H1 (cell line): ENCODE data around the gene PLCB4. TPM values are rescaled to one million over a fixed set of nuclear protein-coding genes. Genes with fewer than 3 reads are reported as not detected.

Experiments
- CTCF ChIA-PET: fragments of 300-600 bp; sonication (Branson Sonifier 250); formaldehyde crosslinking; loops from one replicate; lab custom pipeline; 2021; ENCODE audit not compliant: partially characterized antibody; lab: Charles Lee
- POLR2A ChIA-PET: fragments of 300-600 bp; sonication (Branson Sonifier 250); formaldehyde crosslinking; loops from one replicate; lab custom pipeline; 2021; ENCODE audit warnings: inconsistent platforms; ENCODE audit not compliant: partially characterized antibody; lab: Charles Lee
- DNase-seq, 2 experiments: peaks; one replicate each; pipeline versions ENCODE4 v3.0.0 to v3.0.0-alpha.2; 2010 to 2022; ENCODE audit warnings: low spot score in 2 of 2, low read depth in 1 of 2, mixed read lengths in 1 of 2
- FAIRE-seq: peaks from 2 replicates; lab custom pipeline; 2011; peaks lifted over from hg19 to GRCh38; lab: Jason Lieb, UNC
- H2AFZ ChIP-seq: 2 replicates; pipeline ENCODE4 v1.8.1; 2012; ENCODE audit warnings: low read length, inconsistent platforms
- H2AK5ac ChIP-seq: 2 replicates; pipeline ENCODE4 v1.6.1; 2013; ENCODE audit warnings: low read depth, low read length
- H2BK120ac ChIP-seq: replicated peaks from 2 replicates; pipeline ENCODE3; 2013; ENCODE audit warnings: low read depth, low read length, inconsistent platforms
- H2BK12ac ChIP-seq: 2 replicates; pipeline ENCODE4 v1.6.1; 2013; ENCODE audit warnings: low read depth, low read length
- H2BK15ac ChIP-seq: 2 replicates; pipeline ENCODE4 v1.6.1; 2013; ENCODE audit warnings: low read length
- H2BK20ac ChIP-seq: 2 replicates; pipeline ENCODE4 v1.6.1; 2013; ENCODE audit warnings: low read length
- H2BK5ac ChIP-seq: 2 replicates; pipeline ENCODE4 v1.6.1; 2013; ENCODE audit warnings: low read depth, low read length
- H3K14ac ChIP-seq: 2 replicates; pipeline ENCODE4 v1.6.1; 2013; ENCODE audit warnings: inconsistent platforms; ENCODE audit not compliant: insufficient read length
- H3K18ac ChIP-seq: 2 replicates; pipeline ENCODE4 v1.6.1; 2013; ENCODE audit warnings: low read length; ENCODE audit errors: extremely low read depth
- H3K23ac ChIP-seq: 2 replicates; pipeline ENCODE4 v1.6.1; 2013; ENCODE audit warnings: inconsistent platforms; ENCODE audit not compliant: insufficient read length
- H3K23me2 ChIP-seq: 2 replicates; pipeline ENCODE4 v1.6.1; 2013; ENCODE audit warnings: low read depth, low read length
- H3K27ac ChIP-seq: 2 replicates; pipeline ENCODE4 v1.6.1; 2011; ENCODE audit warnings: low read depth, low read length, inconsistent platforms
- H3K27me3 ChIP-seq, 4 experiments: replicated peaks in 1 of 4; 1 replicate in 1 of 4; 2 replicates in 3 of 4; pipeline versions ENCODE4 v1.6.1 to v1.8.1; 2011 to 2013; ENCODE audit warnings: low read length in 3 of 4, mild to moderate bottlenecking in 3 of 4, inconsistent platforms in 2 of 4, mixed read lengths in 2 of 4, moderate library complexity in 1 of 4; ENCODE audit not compliant: control insufficient read depth in 3 of 4, insufficient read depth in 3 of 4; ENCODE audit errors: extremely low read depth in 1 of 4
- H3K36me3 ChIP-seq, 4 experiments: 2 replicates each; pipeline versions ENCODE4 v1.6.1 to v1.8.1; 2011 to 2013; ENCODE audit warnings: mild to moderate bottlenecking in 4 of 4, low read length in 3 of 4, moderate library complexity in 2 of 4, control low read depth in 1 of 4, inconsistent platforms in 1 of 4; ENCODE audit not compliant: insufficient read depth in 4 of 4, control insufficient read depth in 2 of 4
- H3K4ac ChIP-seq: replicated peaks from 2 replicates; pipeline ENCODE3; 2013; ENCODE audit warnings: low read length, low read depth, mixed read lengths, inconsistent platforms; ENCODE audit not compliant: insufficient read length
- H3K4me1 ChIP-seq, 4 experiments: replicated peaks in 1 of 4; 1 replicate in 1 of 4; 2 replicates in 3 of 4; pipeline versions ENCODE4 v1.6.1 to v1.8.1; 2011 to 2013; ENCODE audit warnings: low read length in 3 of 4, inconsistent platforms in 2 of 4, mixed read lengths in 1 of 4; ENCODE audit not compliant: insufficient read depth in 4 of 4, control insufficient read depth in 3 of 4
- H3K4me2 ChIP-seq, 2 experiments: 2 replicates each; pipeline versions ENCODE4 v1.6.1 to v1.8.1; 2011 to 2013; ENCODE audit warnings: low read depth in 2 of 2, low read length in 2 of 2, control low read depth in 1 of 2, inconsistent platforms in 1 of 2, mild to moderate bottlenecking in 1 of 2; ENCODE audit not compliant: insufficient read depth in 1 of 2
- H3K4me3 ChIP-seq, 4 experiments: fragments of 200-600, 300-600 bp in 1 of 4; sonication (generic), shearing (Covaris generic), sonication (Bioruptor Twin) in 1 of 4; 2 replicates each; pipeline versions ENCODE4 v1.5.1 to v1.8.1; 2011 to 2016; ENCODE audit warnings: low read length in 4 of 4, low read depth in 3 of 4, control low read depth in 2 of 4, inconsistent platforms in 2 of 4, mild to moderate bottlenecking in 2 of 4, mixed read lengths in 1 of 4, moderate library complexity in 1 of 4; ENCODE audit not compliant: insufficient read depth in 2 of 4; ENCODE audit errors: extremely low read depth in 1 of 4
- H3K56ac ChIP-seq: replicated peaks from 2 replicates; pipeline ENCODE3; 2013; ENCODE audit warnings: low read depth, mild to moderate bottlenecking, mixed read lengths, low read length, inconsistent platforms; ENCODE audit not compliant: insufficient read length
- H3K79me1 ChIP-seq: 2 replicates; pipeline ENCODE4 v1.6.1; 2013; ENCODE audit warnings: low read depth, low read length, control low read depth
- H3K79me2 ChIP-seq, 2 experiments: 2 replicates each; pipeline versions ENCODE4 v1.6.1 to v1.8.1; 2012 to 2013; ENCODE audit warnings: low read length in 2 of 2, mild to moderate bottlenecking in 2 of 2, inconsistent platforms in 1 of 2; ENCODE audit not compliant: insufficient read depth in 2 of 2, control insufficient read depth in 1 of 2
- H3K9ac ChIP-seq, 4 experiments: replicated peaks in 1 of 4; 1 replicate in 1 of 4; 2 replicates in 3 of 4; pipeline versions ENCODE4 v1.6.1 to v1.8.1; 2011 to 2013; ENCODE audit warnings: low read depth in 3 of 4, low read length in 3 of 4, control low read depth in 2 of 4, mild to moderate bottlenecking in 2 of 4, moderate library complexity in 2 of 4, inconsistent platforms in 1 of 4; ENCODE audit errors: extremely low read depth in 1 of 4
- H3K9me3 ChIP-seq, 2 experiments: 2 replicates each; pipeline versions ENCODE4 v1.6.1 to v1.8.1; 2012 to 2013; ENCODE audit warnings: mild to moderate bottlenecking in 2 of 2, moderate library complexity in 2 of 2, control low read depth in 1 of 2, inconsistent platforms in 1 of 2, low read depth in 1 of 2, low read length in 1 of 2, mixed read lengths in 1 of 2; ENCODE audit not compliant: insufficient read depth in 2 of 2
- H4K20me1 ChIP-seq, 2 experiments: replicated peaks in 1 of 2; 2 replicates each; pipeline versions ENCODE3 to v1.8.1; 2011 to 2013; ENCODE audit warnings: inconsistent platforms in 2 of 2, low read length in 2 of 2, mild to moderate bottlenecking in 1 of 2; ENCODE audit not compliant: insufficient read depth in 2 of 2, control insufficient read depth in 1 of 2
- H4K5ac ChIP-seq: 2 replicates; pipeline ENCODE4 v1.6.1; 2013; ENCODE audit warnings: low read length, low read depth, mixed read lengths, inconsistent platforms; ENCODE audit not compliant: insufficient read length
- H4K8ac ChIP-seq: 2 replicates; pipeline ENCODE4 v1.8.0; 2013; ENCODE audit warnings: mild to moderate bottlenecking, moderate library complexity, low read length, inconsistent platforms; ENCODE audit not compliant: insufficient read depth; ENCODE audit errors: extremely low read depth
- H4K91ac ChIP-seq: replicated peaks from 2 replicates; pipeline ENCODE3; 2013; ENCODE audit warnings: low read length, mixed read lengths, inconsistent platforms; ENCODE audit not compliant: insufficient read length
- BACH1 ChIP-seq: IDR thresholded peaks from 2 replicates; pipeline ENCODE4 v1.6.1; 2012; ENCODE audit warnings: low read length, improper control_type of control experiment
- CBX5 ChIP-seq: fragments of 300-800, 300-1000 bp; sonication (generic); IDR thresholded peaks from 2 replicates; pipeline ENCODE4 v1.7.1; 2016; ENCODE audit warnings: antibody characterized with exemption, low read length, low read depth
- EGR1 ChIP-seq: IDR thresholded peaks from 2 replicates; pipeline ENCODE4 v1.6.1; 2011; ENCODE audit warnings: low read depth, low read length, borderline replicate concordance
- EZH2 ChIP-seq: fragments of 200-600 bp; sonication (generic); IDR thresholded peaks from 2 replicates; pipeline ENCODE4 v1.7.1; 2012; ENCODE audit warnings: low read depth, mild to moderate bottlenecking, moderate library complexity, low read length, inconsistent platforms; ENCODE audit not compliant: severe bottlenecking
- KDM5A ChIP-seq: fragments of 200-600 bp; IDR thresholded peaks from 2 replicates; pipeline ENCODE4 v1.7.1; 2012; ENCODE audit warnings: mild to moderate bottlenecking, low read length, inconsistent platforms, mixed read lengths
- MAFK ChIP-seq: IDR thresholded peaks from 2 replicates; pipeline ENCODE4 v1.6.1; 2012; ENCODE audit warnings: low read depth, mild to moderate bottlenecking, improper control_type of control experiment, low read length
- NRF1 ChIP-seq: IDR thresholded peaks from 2 replicates; pipeline ENCODE4 v1.6.1; 2011; ENCODE audit warnings: mild to moderate bottlenecking, low read depth, low read length, improper control_type of control experiment
- POLR2AphosphoS5 ChIP-seq: IDR thresholded peaks from 2 replicates; pipeline ENCODE4 v1.6.1; 2011; ENCODE audit warnings: low read depth, low read length
- RAD21 ChIP-seq, 2 experiments: IDR thresholded peaks in 1 of 2; conservative IDR thresholded peaks in 1 of 2; 2 replicates each; pipeline ENCODE4 v1.6.1; 2011; ENCODE audit warnings: low read depth in 2 of 2, low read length in 2 of 2, improper control_type of control experiment in 1 of 2, inconsistent platforms in 1 of 2, mild to moderate bottlenecking in 1 of 2, moderate library complexity in 1 of 2
- RXRA ChIP-seq: IDR thresholded peaks from 2 replicates; pipeline ENCODE4 v1.6.1; 2011; ENCODE audit warnings: low read depth, mild to moderate bottlenecking, low read length, moderate library complexity; ENCODE audit not compliant: insufficient read depth
- SP4 ChIP-seq: IDR thresholded peaks from 2 replicates; pipeline ENCODE4 v1.6.1; 2012; ENCODE audit warnings: low read length, inconsistent platforms
- TEAD4 ChIP-seq: IDR thresholded peaks from 2 replicates; pipeline ENCODE4 v1.6.1; 2012; ENCODE audit warnings: low read depth, low read length, inconsistent platforms, mixed read lengths
- WGBS, 2 experiments: shearing (Covaris generic) in 1 of 2; methylation state at CpG; one replicate each; pipeline versions ENCODE4 v1.1.6 to v1.1.7; 2013 to 2015; ENCODE audit warnings: low lambda C conversion rate in 2 of 2, mixed read lengths in 2 of 2, inconsistent platforms in 1 of 2, low coverage in 1 of 2, missing lambda C conversion rate in 1 of 2; ENCODE audit not compliant: insufficient replicate concordance in 2 of 2, insufficient coverage in 1 of 2, insufficient read length in 1 of 2; ENCODE audit errors: extremely low coverage in 1 of 2, missing lambda C conversion rate in 1 of 2; 5-methylcytosine and 5-hydroxymethylcytosine counted together
- polyA plus RNA-seq, 7 experiments: library from polyadenylated mRNA; depleted of rRNA in 3 of 7; stranded (reverse) in 5 of 7; unstranded in 2 of 7; fragments of >200 nt in 5 of 7; fragments of 200-250 nt in 2 of 7; gene quantifications; 1 replicate in 5 of 7; 2 replicates in 1 of 7; 4 replicates in 1 of 7; pipeline versions ENCODE4 v1.2.1 to v1.2.3, GENCODE V29; 2011 to 2013; ENCODE audit warnings: missing spikeins in 2 of 7, mixed read lengths in 2 of 7
- total RNA-seq: library from RNA; stranded (reverse); fragmentation: NEBNext Ultra II Directional; extraction: Animal tissue kit (Norgen Biotek cat#: 25700); gene quantifications from 2 replicates; pipeline ENCODE4 v1.2.1, GENCODE V29; 2021

Gene PLCB4
- total and polyA plus RNA-seq, 2 of the 8 experiments (the other 6 are each of a cell fraction or from before 2014, with no cell fraction given): 3.2 to 14.1 TPM

DNA sequence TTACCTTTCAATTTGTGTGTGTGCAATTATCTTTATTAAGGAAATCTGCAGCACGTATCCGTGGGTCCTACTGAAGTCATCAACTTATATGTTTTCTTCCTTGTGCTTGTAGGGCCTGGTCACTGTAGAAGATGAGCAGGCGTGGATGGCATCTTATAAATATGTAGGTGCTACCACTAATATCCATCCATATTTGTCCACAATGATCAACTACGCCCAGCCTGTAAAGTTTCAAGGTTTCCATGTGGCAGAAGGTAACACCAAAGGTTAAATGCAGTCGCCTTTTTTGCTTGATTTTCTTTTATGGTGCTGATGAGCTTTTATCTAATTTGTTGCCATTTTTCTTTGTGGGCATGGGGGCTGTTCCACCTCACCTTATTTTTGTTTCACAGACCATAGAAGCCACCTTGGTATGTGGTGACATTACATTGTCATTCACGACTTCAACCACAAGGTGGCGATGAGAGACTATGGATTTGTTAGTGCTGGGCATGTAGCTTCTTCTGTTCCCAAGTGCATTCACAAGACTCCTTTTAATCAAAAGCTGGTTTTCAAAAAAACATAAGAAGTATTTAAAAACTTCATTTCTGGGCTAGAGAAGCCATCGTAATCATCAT, 339.0 kb downstream of the PLCB4 start:
- Histone ChIP-seq H3K18ac (no peak overlapping the region), H3K9me3 (0 out of 4 replicates have a peak, but pooled peaks cover 0 to 4% of the 10 kb centered on the region in 2 experiments), H3K79me2 (no peaks in the 10 kb centered on the region), H4K5ac (no peak overlapping the region), H3K4me2 (no peak overlapping the region), H2BK12ac (no peak overlapping the region), H2AK5ac (no peak overlapping the region), H3K4me1 (no peaks in the 10 kb centered on the region), H4K20me1 (no peaks in the 10 kb centered on the region), H3K79me1 (no peaks in the 10 kb centered on the region), H3K4me3 (no peak overlapping the region), H4K91ac (no peak overlapping the region), H2BK15ac (no peak overlapping the region), H2BK5ac (no peak overlapping the region), H4K8ac (no peak overlapping the region), H3K14ac (no peak overlapping the region), H3K36me3 (peaks cover 0 to 8% (median 4%) of the 10 kb centered on the region in 4 experiments; a peak in 3 of 8 replicates), H2AFZ (no peak overlapping the region), H3K27me3 (no peaks in the 10 kb centered on the region), H3K9ac (no peak overlapping the region), H3K23ac (no peak overlapping the region), H2BK120ac (no peak overlapping the region), H3K23me2 (no peaks in the 10 kb centered on the region), H3K27ac (no peak overlapping the region), H3K56ac (no peak overlapping the region), H2BK20ac (no peak overlapping the region), H3K4ac (no peak overlapping the region)
- WGBS, 2 experiments: 52% methylated on average over 8 of the region's 8 CpGs; no CpG with 5 or more reads in 1 of the 2 experiments
- DNase-seq: peak; percentile 7 to 81
- ChIA-PET CTCF (interaction anchor here (0.6 to 6.4 kb wide), 67 partner anchors 8 to 686 kb away, joined by 3 to 132 read pairs (median 4); partner anchors contain the start of gene LAMP5), POLR2A (no interaction called here)
- FAIRE-seq: peak; percentile 92
- peak; percentile 94 for TF ChIP-seq RAD21 (IDR thresholded peaks at IDR 0.05 in 1 of 2, conservative IDR thresholded peaks at IDR 0.05 in 1 of 2; ENCODE audit: low read depth in 2 of 2, low read length in 2 of 2)
- TF ChIP-seq MAFK: no peak
- TF ChIP-seq EZH2: no peak
- no peak for TF ChIP-seq EGR1
- TF ChIP-seq SP4: no peak
- no peak for TF ChIP-seq CBX5
- peak; percentile 81; the same call in 1 of the 2 replicates for TF ChIP-seq TEAD4
- TF ChIP-seq NRF1: no peak
- no peak for TF ChIP-seq RXRA
- no peak for TF ChIP-seq BACH1
- TF ChIP-seq POLR2AphosphoS5: no peak
- no peak for TF ChIP-seq KDM5A
